HepG2 (cell line): ENCODE results near the gene BCL2. TPM values are rescaled to one million over a fixed set of nuclear protein-coding genes. Genes with fewer than 3 reads are reported as not detected.

ENCODE experiments used
- ATAC-seq: fragments of 200-7000 bp; cut with Tn5 transposase; 3 replicates; pipeline ENCODE4 v1.9.1; 2020; ENCODE audit warnings: mild to moderate bottlenecking, moderate library complexity
- BruUV-seq: library from RNA; stranded (reverse); fragments of 400-500 nt; replicated peaks from 2 replicates; lab custom pipeline; 2021; lab: Mats Ljungman, UMichigan
- CTCF ChIA-PET: fragments of 300-600 bp; formaldehyde crosslinking; extraction: SDS; loops from one replicate; lab custom pipeline; 2021; ENCODE audit warnings: low total read pairs, inconsistent platforms, low intra/inter-chr PET ratio; lab: Yijun Ruan, JAX
- POLR2A ChIA-PET: fragments of 350-600 bp; sonication (Branson Sonifier 250); formaldehyde crosslinking; loops from one replicate; lab custom pipeline; 2020; ENCODE audit warnings: antibody characterized with exemption, inconsistent platforms; lab: Yijun Ruan, JAX
- DNase-seq: peaks from one replicate; pipeline ENCODE4 v3.0.0-alpha.2; 2015; ENCODE audit warnings: low spot score
- FAIRE-seq: peaks from 3 replicates; lab custom pipeline; 2011; peaks lifted over from hg19 to GRCh38; lab: Jason Lieb, UNC
- H2AFZ ChIP-seq: one replicate; pipeline ENCODE4 v1.6.1; 2011; ENCODE audit warnings: low read length, inconsistent platforms
- H3K27ac ChIP-seq: fragments of 300-600 bp; 3 replicates; pipeline ENCODE4 v1.8.0; 2011; ENCODE audit warnings: mixed run types, mild to moderate bottlenecking, mixed read lengths, low read length, inconsistent platforms; ENCODE audit not compliant: insufficient read depth; ENCODE audit errors: extremely low read length
- H3K27me3 ChIP-seq, 2 experiments: fragments of 200-600 bp in 1 of 2; 2 replicates in 1 of 2; 3 replicates in 1 of 2; pipeline versions ENCODE4 v1.6.0 to v1.8.0; 2011; ENCODE audit warnings: low read length in 2 of 2, mild to moderate bottlenecking in 2 of 2, moderate library complexity in 2 of 2, inconsistent platforms in 1 of 2; ENCODE audit not compliant: insufficient read depth in 2 of 2, control insufficient read depth in 1 of 2
- H3K36me3 ChIP-seq, 2 experiments: fragments of 200-600 bp in 1 of 2; replicated peaks in 1 of 2; 2 replicates in 1 of 2; 3 replicates in 1 of 2; pipeline versions ENCODE4 v1.5.1 to v1.8.0; 2011; ENCODE audit warnings: low read length in 2 of 2, inconsistent platforms in 1 of 2; ENCODE audit not compliant: insufficient read depth in 2 of 2, control insufficient read depth in 1 of 2
- H3K4me1 ChIP-seq: 2 replicates; pipeline ENCODE4 v1.5.1; 2012; ENCODE audit warnings: low read length, inconsistent platforms; ENCODE audit not compliant: insufficient read depth
- H3K4me2 ChIP-seq: 2 replicates; pipeline ENCODE4 v1.6.0; 2011; ENCODE audit warnings: low read depth, low read length, inconsistent platforms
- H3K4me3 ChIP-seq, 3 experiments: fragments of 200-600 bp in 1 of 3; sonication (generic), shearing (Covaris generic) in 1 of 3; replicated peaks in 1 of 3; 2 replicates each; pipeline ENCODE4 v1.5.1; 2011 to 2016; ENCODE audit warnings: low read length in 3 of 3, inconsistent platforms in 2 of 3, low read depth in 2 of 3, mild to moderate bottlenecking in 2 of 3, control low read depth in 1 of 3, mixed read lengths in 1 of 3; ENCODE audit not compliant: insufficient read depth in 1 of 3
- H3K79me2 ChIP-seq: one replicate; pipeline ENCODE4 v1.6.1; 2011; ENCODE audit warnings: low read length, inconsistent platforms; ENCODE audit not compliant: insufficient read depth
- H3K9ac ChIP-seq: 2 replicates; pipeline ENCODE4 v1.6.0; 2011; ENCODE audit warnings: mild to moderate bottlenecking, low read depth, low read length, inconsistent platforms; ENCODE audit not compliant: insufficient read depth
- H3K9me3 ChIP-seq: 2 replicates; pipeline ENCODE4 v1.5.1; 2012; ENCODE audit warnings: mild to moderate bottlenecking, low read length
- H4K20me1 ChIP-seq: 2 replicates; pipeline ENCODE4 v1.6.0; 2011; ENCODE audit warnings: inconsistent platforms, mild to moderate bottlenecking, low read length, moderate library complexity; ENCODE audit not compliant: insufficient read depth
- BRD4 ChIP-seq: sonication (generic); formaldehyde crosslinking; IDR thresholded peaks from 2 replicates; pipeline ENCODE4 v1.4.0; 2020; ENCODE audit warnings: missing genetic modification reagents
- FOXK2 ChIP-seq: fragments of 450-650 bp; IDR thresholded peaks from 2 replicates; pipeline ENCODE4 v1.6.1; 2016
- GATAD2A ChIP-seq: IDR thresholded peaks from 2 replicates; pipeline ENCODE4 v1.6.1; 2016
- JUN ChIP-seq: sonication (generic); formaldehyde crosslinking; IDR thresholded peaks from 2 replicates; pipeline ENCODE4 v1.4.0; 2020; ENCODE audit warnings: mild to moderate bottlenecking, missing genetic modification reagents
- KAT8 ChIP-seq: IDR thresholded peaks from 2 replicates; pipeline ENCODE4 v1.6.1; 2016; ENCODE audit warnings: missing genetic modification reagents, missing compliant biosample characterization
- MXI1 ChIP-seq: IDR thresholded peaks from 3 replicates; pipeline ENCODE4 v1.6.1; 2012; ENCODE audit warnings: low read depth, low read length, inconsistent platforms, borderline replicate concordance
- NR3C1 ChIP-seq: sonication (generic); formaldehyde crosslinking; IDR thresholded peaks from 2 replicates; pipeline ENCODE4 v1.4.0; 2020; ENCODE audit warnings: missing genetic modification reagents
- PPARG ChIP-seq: conservative IDR thresholded peaks from 2 replicates; pipeline ENCODE4 v1.6.1; 2016; ENCODE audit warnings: missing biosample characterization, missing genetic modification reagents
- REXO4 ChIP-seq: sonication (generic); formaldehyde crosslinking; IDR thresholded peaks from 2 replicates; pipeline ENCODE4 v1.8.0; 2022; ENCODE audit warnings: missing genetic modification reagents, mild to moderate bottlenecking, borderline replicate concordance
- SP5 ChIP-seq: IDR thresholded peaks from 2 replicates; pipeline ENCODE4 v1.6.1; 2016; ENCODE audit warnings: low read depth, borderline replicate concordance
- TGIF2 ChIP-seq: IDR thresholded peaks from 2 replicates; pipeline ENCODE4 v1.6.1; 2016; ENCODE audit warnings: control low read depth, missing compliant biosample characterization
- ZNF570 ChIP-seq: sonication (generic); formaldehyde crosslinking; IDR thresholded peaks from 2 replicates; pipeline ENCODE4 v1.4.0; 2020; ENCODE audit warnings: mild to moderate bottlenecking, missing genetic modification reagents, borderline replicate concordance
- ZNF619 ChIP-seq: sonication (generic); formaldehyde crosslinking; IDR thresholded peaks from 2 replicates; pipeline ENCODE4 v1.4.0; 2020; ENCODE audit warnings: mild to moderate bottlenecking, missing genetic modification reagents
- ZNF644 ChIP-seq: IDR thresholded peaks from 2 replicates; pipeline ENCODE4 v1.6.1; 2016; ENCODE audit warnings: low read depth
- ZNF883 ChIP-seq: sonication (generic); formaldehyde crosslinking; IDR thresholded peaks from 2 replicates; pipeline ENCODE4 v1.5.1; 2020; ENCODE audit warnings: mild to moderate bottlenecking, missing genetic modification reagents; ENCODE audit errors: not compliant biosample characterization
- ZSCAN25 ChIP-seq: sonication (generic); formaldehyde crosslinking; IDR thresholded peaks from 2 replicates; pipeline ENCODE4 v1.8.0; 2022; ENCODE audit warnings: mild to moderate bottlenecking, missing genetic modification reagents
- WGBS: methylation state at CpG from one replicate; pipeline ENCODE4 v1.1.6; 2017; ENCODE audit warnings: low lambda C conversion rate; 5-methylcytosine and 5-hydroxymethylcytosine counted together
- in situ Hi-C: cut with HindIII; loops from 2 replicates; pipeline ENCODE4 v1.10.0; 2017; ENCODE audit warnings: low pct_unique_long_range_greater_than_20kb; ENCODE audit not compliant: extremely low pct_ligation_motif_present
- intact Hi-C: fragments of 100-400 bp; cut with micrococcal nuclease; formaldehyde crosslinking; loops from one replicate; pipeline ENCODE4 v1.10.0; 2022; ENCODE audit not compliant: unreplicated experiment
- polyA plus RNA-seq, 8 experiments: library from polyadenylated mRNA; depleted of rRNA in 3 of 8; stranded (reverse) in 7 of 8; unstranded in 1 of 8; fragments of >200 nt; fragmentation: Illumina TruSeq in 4 of 8; extraction: Trizol in 4 of 8; gene quantifications; 2 replicates each; pipeline versions ENCODE4 v1.2.1 to v1.2.3, GENCODE V29; 2011 to 2016; ENCODE audit warnings: low read depth in 4 of 8, missing spikeins in 1 of 8, mixed read lengths in 1 of 8; ENCODE audit not compliant: insufficient read depth in 1 of 8
- total RNA-seq, 5 experiments: library from RNA; depleted of rRNA; stranded (reverse); fragments of >200 nt; fragmentation: Illumina TruSeq; extraction: Trizol; gene quantifications; 2 replicates each; pipeline ENCODE4 v1.2.3, GENCODE V29; 2016; ENCODE audit warnings: low read depth in 1 of 5
- TF ChIP-seq, protein P1 (sequence below): sonication (generic); formaldehyde crosslinking; IDR thresholded peaks from 2 replicates; pipeline ENCODE4 v1.8.0; 2022; ENCODE audit warnings: mild to moderate bottlenecking, missing genetic modification reagents, moderate library complexity
- TF ChIP-seq, protein P2 (sequence below): sonication (generic); formaldehyde crosslinking; IDR thresholded peaks from 2 replicates; pipeline ENCODE4 v1.4.0; 2020; ENCODE audit warnings: missing genetic modification reagents
- TF ChIP-seq, protein P3 (sequence below): sonication (generic); formaldehyde crosslinking; IDR thresholded peaks from 2 replicates; pipeline ENCODE4 v1.5.1; 2020; ENCODE audit warnings: mild to moderate bottlenecking, moderate library complexity, missing genetic modification reagents

BCL2 gene
- total and polyA plus RNA-seq, 2 of the 13 experiments (the other 11 are each of a cell fraction or from before 2014, with no cell fraction given): 0.07 to 0.53 TPM

DNA sequence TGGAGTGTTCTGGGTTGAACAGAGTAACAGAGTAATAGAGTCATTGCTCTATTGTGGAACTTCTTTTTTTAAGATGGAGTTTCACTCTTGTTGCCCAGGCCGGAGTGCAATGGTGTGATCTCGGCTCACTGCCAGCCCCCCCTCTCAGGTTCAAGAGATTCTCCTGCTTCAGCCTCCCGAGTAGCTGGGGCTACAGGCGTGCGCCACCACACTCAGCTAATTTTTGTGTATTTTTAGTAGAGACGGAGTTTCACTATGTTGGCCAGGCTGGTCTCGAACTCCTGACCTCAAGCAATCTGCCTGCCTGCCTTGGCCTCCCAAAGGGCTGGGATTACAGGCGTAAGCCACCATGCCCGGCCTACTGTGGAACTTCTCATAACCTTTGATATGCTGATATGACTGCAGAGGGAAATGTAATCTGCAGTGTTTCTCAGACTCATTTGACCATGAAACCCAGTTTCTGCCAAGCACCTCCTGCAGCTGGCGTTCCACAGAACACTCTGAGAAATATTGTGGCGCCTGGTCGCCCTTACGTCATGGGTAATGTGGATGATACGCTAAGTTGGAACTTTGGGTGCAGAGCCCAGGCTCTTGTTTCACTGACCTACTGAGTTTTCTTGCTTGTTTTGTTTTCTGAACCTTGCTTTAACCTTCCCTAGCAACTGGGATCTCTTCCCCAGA, 213.8 kb downstream of the BCL2 start:
- Histone ChIP-seq H3K4me3 (no peak overlapping the region), H3K4me1 (no peaks in the 10 kb centered on the region), H3K9me3 (no peaks in the 10 kb centered on the region), H3K79me2 (no peaks in the 10 kb centered on the region), H4K20me1 (no peaks in the 10 kb centered on the region), H3K9ac (no peak overlapping the region), H2AFZ (no peak overlapping the region), H3K27me3 (peaks cover 3 to 8% of the 10 kb centered on the region in 2 experiments; a peak in 2 of 5 replicates), H3K4me2 (no peak overlapping the region), H3K27ac (no peak overlapping the region), H3K36me3 (no peaks in the 10 kb centered on the region)
- ChIA-PET POLR2A (no interaction called here), CTCF (no interaction called here)
- intact Hi-C loops (no loop called here), in situ Hi-C loops (no loop called here)
- TF ChIP-seq KAT8 (no peak), BRD4 (CRISPR knock-in tag) (no peak), TGIF2 (CRISPR knock-in tag) (no peak), ZNF619 (no peak), ZSCAN25 (CRISPR knock-in tag) (no peak), NR3C1 (CRISPR knock-in tag) (no peak), ZNF883 (CRISPR knock-in tag) (no peak), ZNF644 (CRISPR knock-in tag) (no peak), SP5 (CRISPR knock-in tag) (no peak), JUN (no peak), PPARG (CRISPR knock-in tag) (no peak), GATAD2A (CRISPR knock-in tag) (no peak), FOXK2 (no peak), ZNF570 (CRISPR knock-in tag) (no peak), REXO4 (no peak), MXI1 (no peak)
- TF ChIP-seq, protein P1, sequence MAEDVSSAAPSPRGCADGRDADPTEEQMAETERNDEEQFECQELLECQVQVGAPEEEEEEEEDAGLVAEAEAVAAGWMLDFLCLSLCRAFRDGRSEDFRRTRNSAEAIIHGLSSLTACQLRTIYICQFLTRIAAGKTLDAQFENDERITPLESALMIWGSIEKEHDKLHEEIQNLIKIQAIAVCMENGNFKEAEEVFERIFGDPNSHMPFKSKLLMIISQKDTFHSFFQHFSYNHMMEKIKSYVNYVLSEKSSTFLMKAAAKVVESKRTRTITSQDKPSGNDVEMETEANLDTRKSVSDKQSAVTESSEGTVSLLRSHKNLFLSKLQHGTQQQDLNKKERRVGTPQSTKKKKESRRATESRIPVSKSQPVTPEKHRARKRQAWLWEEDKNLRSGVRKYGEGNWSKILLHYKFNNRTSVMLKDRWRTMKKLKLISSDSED (CRISPR knock-in tag): no peak
- TF ChIP-seq, protein P2, sequence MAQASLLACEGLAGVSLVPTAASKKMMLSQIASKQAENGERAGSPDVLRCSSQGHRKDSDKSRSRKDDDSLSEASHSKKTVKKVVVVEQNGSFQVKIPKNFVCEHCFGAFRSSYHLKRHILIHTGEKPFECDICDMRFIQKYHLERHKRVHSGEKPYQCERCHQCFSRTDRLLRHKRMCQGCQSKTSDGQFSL (CRISPR knock-in tag): no peak
- TF ChIP-seq, protein P3, sequence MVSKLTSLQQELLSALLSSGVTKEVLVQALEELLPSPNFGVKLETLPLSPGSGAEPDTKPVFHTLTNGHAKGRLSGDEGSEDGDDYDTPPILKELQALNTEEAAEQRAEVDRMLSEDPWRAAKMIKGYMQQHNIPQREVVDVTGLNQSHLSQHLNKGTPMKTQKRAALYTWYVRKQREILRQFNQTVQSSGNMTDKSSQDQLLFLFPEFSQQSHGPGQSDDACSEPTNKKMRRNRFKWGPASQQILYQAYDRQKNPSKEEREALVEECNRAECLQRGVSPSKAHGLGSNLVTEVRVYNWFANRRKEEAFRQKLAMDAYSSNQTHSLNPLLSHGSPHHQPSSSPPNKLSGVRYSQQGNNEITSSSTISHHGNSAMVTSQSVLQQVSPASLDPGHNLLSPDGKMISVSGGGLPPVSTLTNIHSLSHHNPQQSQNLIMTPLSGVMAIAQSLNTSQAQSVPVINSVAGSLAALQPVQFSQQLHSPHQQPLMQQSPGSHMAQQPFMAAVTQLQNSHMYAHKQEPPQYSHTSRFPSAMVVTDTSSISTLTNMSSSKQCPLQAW (CRISPR knock-in tag): no peak
- no TSS peak for BruUV-seq
- no peak for FAIRE-seq
- 42% methylated on average over 9 of the region's 14 CpGs for WGBS
- ATAC-seq: no peak
- no peak for DNase-seq
